Measurements from ENCODE around the gene FOXP4.
"Not testable (repeated sequence)": the region's sequence is repeated elsewhere in the genome, so short reads cannot be mapped to it uniquely, and the experiment has no call there.

The FOXP4 gene

GRCh38 chr6:41602422-41602743, 56.2 kb downstream of the FOXP4 start:
- no peak for DNase-seq

- peak; percentile 76 to 77 for DNase-seq
Observed at GRCh38 chr6:41602864-41603608, 56.9 kb downstream of the FOXP4 start.

- no peak for DNase-seq
Observed at GRCh38 chr6:41604006-41604405, 57.8 kb downstream of the FOXP4 start.

GRCh38 chr6:41605649-41606048, 59.5 kb downstream of the FOXP4 start:
- no peak for DNase-seq

GRCh38 chr6:41607036-41607435, 60.9 kb downstream of the FOXP4 start:
- DNase-seq, result no peak

- no peak for DNase-seq
Observed at GRCh38 chr6:41607736-41608135, 61.6 kb downstream of the FOXP4 start.

- DNase-seq, result no peak
Observed at GRCh38 chr6:41608443-41609151, 62.4 kb downstream of the FOXP4 start.

- no peak for DNase-seq
Observed at GRCh38 chr6:41614715-41615114, 68.5 kb downstream of the FOXP4 start.

GRCh38 chr6:41615311-41615710, 69.1 kb downstream of the FOXP4 start:
- DNase-seq, result no peak

GRCh38 chr6:41618598-41618997, 72.4 kb downstream of the FOXP4 start:
- DNase-seq, result no peak

- DNase-seq, result not testable (repeated sequence)
Observed at GRCh38 chr6:41619193-41619592, 73.0 kb downstream of the FOXP4 start.

- no peak for DNase-seq
Observed at GRCh38 chr6:41621367-41621766, 75.2 kb downstream of the FOXP4 start.

GRCh38 chr6:41621802-41622201, 75.6 kb downstream of the FOXP4 start:
- no peak for DNase-seq

- no peak for DNase-seq
Observed at GRCh38 chr6:41622206-41622988, 76.2 kb downstream of the FOXP4 start.

- no peak for DNase-seq
Observed at GRCh38 chr6:41623330-41623729, 77.1 kb downstream of the FOXP4 start.

GRCh38 chr6:41624621-41625380, 78.6 kb downstream of the FOXP4 start:
- no peak for DNase-seq

- no peak for DNase-seq
Observed at GRCh38 chr6:41625442-41625841, 79.3 kb downstream of the FOXP4 start.

- DNase-seq, result no peak
Observed at GRCh38 chr6:41626022-41626421, 79.8 kb downstream of the FOXP4 start.

GRCh38 chr6:41626917-41627316, 80.7 kb downstream of the FOXP4 start:
- no peak for DNase-seq

GRCh38 chr6:41629128-41629527, 82.9 kb downstream of the FOXP4 start:
- DNase-seq, result no peak

GRCh38 chr6:41630069-41630468, 83.9 kb downstream of the FOXP4 start:
- DNase-seq, result no peak

GRCh38 chr6:41630946-41631345, 84.8 kb downstream of the FOXP4 start:
- no peak for DNase-seq

GRCh38 chr6:41633056-41633634, 87.0 kb downstream of the FOXP4 start:
- no peak for DNase-seq

Measured in stimulated activated CD4-positive, alpha-beta T cell treated with anti-CD3 and anti-CD28 coated beads, Interleukin-2, amount 100 ng/mL, for 48 hours (primary cell).